OCI-LY1 (cell line): ENCODE measurements around the gene STAMBPL1.

Experiments
- EZH2 ChIP-seq: fragments of 200-600 bp; sonication (generic), shearing (Covaris generic); IDR thresholded peaks from 2 replicates; pipeline ENCODE4 v1.8.0; 2017; ENCODE audit warnings: borderline replicate concordance, mixed run types, mild to moderate bottlenecking, antibody characterized with exemption, low read length, moderate library complexity, mixed read lengths
- TF ChIP-seq, protein P1 (sequence below): fragments of 200-600 bp; sonication (generic), shearing (Covaris generic); IDR thresholded peaks from 2 replicates; pipeline ENCODE4 v1.5.1; 2017; ENCODE audit warnings: mild to moderate bottlenecking, antibody characterized with exemption, low read length, moderate library complexity, mixed read lengths

DNA sequence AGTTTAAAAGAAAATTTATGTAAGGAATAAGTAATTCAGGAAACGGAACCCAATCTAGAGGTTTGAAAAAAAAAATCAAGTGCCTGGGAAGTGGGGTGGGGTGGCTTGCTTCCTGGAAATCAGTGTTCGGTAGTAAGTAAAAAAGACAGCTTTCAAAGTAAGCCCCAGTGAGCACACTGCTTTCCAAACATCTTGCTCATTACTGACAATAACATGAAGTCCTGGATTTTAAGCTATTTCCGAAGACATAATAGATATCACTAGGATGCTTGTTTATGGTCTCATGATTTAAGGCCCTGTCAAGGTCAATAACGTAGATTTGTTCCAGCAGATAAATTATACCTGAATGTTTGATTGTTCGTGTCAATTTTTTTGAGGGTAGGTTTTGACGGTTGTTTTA is 1.3 kb downstream of the STAMBPL1 start:
- TF ChIP-seq, protein P1, sequence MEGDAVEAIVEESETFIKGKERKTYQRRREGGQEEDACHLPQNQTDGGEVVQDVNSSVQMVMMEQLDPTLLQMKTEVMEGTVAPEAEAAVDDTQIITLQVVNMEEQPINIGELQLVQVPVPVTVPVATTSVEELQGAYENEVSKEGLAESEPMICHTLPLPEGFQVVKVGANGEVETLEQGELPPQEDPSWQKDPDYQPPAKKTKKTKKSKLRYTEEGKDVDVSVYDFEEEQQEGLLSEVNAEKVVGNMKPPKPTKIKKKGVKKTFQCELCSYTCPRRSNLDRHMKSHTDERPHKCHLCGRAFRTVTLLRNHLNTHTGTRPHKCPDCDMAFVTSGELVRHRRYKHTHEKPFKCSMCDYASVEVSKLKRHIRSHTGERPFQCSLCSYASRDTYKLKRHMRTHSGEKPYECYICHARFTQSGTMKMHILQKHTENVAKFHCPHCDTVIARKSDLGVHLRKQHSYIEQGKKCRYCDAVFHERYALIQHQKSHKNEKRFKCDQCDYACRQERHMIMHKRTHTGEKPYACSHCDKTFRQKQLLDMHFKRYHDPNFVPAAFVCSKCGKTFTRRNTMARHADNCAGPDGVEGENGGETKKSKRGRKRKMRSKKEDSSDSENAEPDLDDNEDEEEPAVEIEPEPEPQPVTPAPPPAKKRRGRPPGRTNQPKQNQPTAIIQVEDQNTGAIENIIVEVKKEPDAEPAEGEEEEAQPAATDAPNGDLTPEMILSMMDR: no peak
- no peak for TF ChIP-seq EZH2
